HepG2 (cell line): ENCODE data around the gene TMEM97. TPM values are rescaled to one million over a fixed set of nuclear protein-coding genes. Genes with fewer than 3 reads are reported as not detected.

Experiments
- IKZF5 ChIP-seq: IDR thresholded peaks from 2 replicates; pipeline ENCODE4 v1.6.1; 2018; ENCODE audit warnings: missing genetic modification reagents, mild to moderate bottlenecking, missing compliant biosample characterization
- NFKBIZ ChIP-seq: IDR thresholded peaks from 2 replicates; pipeline ENCODE4 v1.6.1; 2018; ENCODE audit warnings: missing genetic modification reagents, missing compliant biosample characterization
- SNAPC2 ChIP-seq: sonication (generic); formaldehyde crosslinking; IDR thresholded peaks from 2 replicates; pipeline ENCODE4 v1.8.1; 2022; ENCODE audit warnings: mild to moderate bottlenecking, missing genetic modification reagents
- ZBTB37 ChIP-seq: sonication (generic); formaldehyde crosslinking; IDR thresholded peaks from 2 replicates; pipeline ENCODE4 v1.4.0; 2020; ENCODE audit warnings: mild to moderate bottlenecking, missing genetic modification reagents
- ZMAT5 ChIP-seq: sonication (generic); formaldehyde crosslinking; IDR thresholded peaks from 2 replicates; pipeline ENCODE4 v1.5.0; 2020; ENCODE audit warnings: mild to moderate bottlenecking, low read depth, missing genetic modification reagents, borderline replicate concordance
- ZNF772 ChIP-seq: sonication (generic); formaldehyde crosslinking; IDR thresholded peaks from 2 replicates; pipeline ENCODE4 v1.5.0; 2020; ENCODE audit warnings: mild to moderate bottlenecking, missing genetic modification reagents
- polyA plus RNA-seq, 8 experiments: library from polyadenylated mRNA; depleted of rRNA in 3 of 8; stranded (reverse) in 7 of 8; unstranded in 1 of 8; fragments of >200 nt; fragmentation: Illumina TruSeq in 4 of 8; extraction: Trizol in 4 of 8; gene quantifications; 2 replicates each; pipeline versions ENCODE4 v1.2.1 to v1.2.3, GENCODE V29; 2011 to 2016; ENCODE audit warnings: low read depth in 4 of 8, missing spikeins in 1 of 8, mixed read lengths in 1 of 8; ENCODE audit not compliant: insufficient read depth in 1 of 8
- total RNA-seq, 5 experiments: library from RNA; depleted of rRNA; stranded (reverse); fragments of >200 nt; fragmentation: Illumina TruSeq; extraction: Trizol; gene quantifications; 2 replicates each; pipeline ENCODE4 v1.2.3, GENCODE V29; 2016; ENCODE audit warnings: low read depth in 1 of 5
- TF ChIP-seq, protein P1 (sequence below): sonication (generic); formaldehyde crosslinking; IDR thresholded peaks from 2 replicates; pipeline ENCODE4 v1.5.0; 2020; ENCODE audit warnings: missing genetic modification reagents
- TF ChIP-seq, protein P2 (sequence below): IDR thresholded peaks from 2 replicates; pipeline ENCODE4 v1.6.1; 2016; ENCODE audit warnings: low read depth, control low read depth

Gene TMEM97
- total and polyA plus RNA-seq, 2 of the 13 experiments (the other 11 are each of a cell fraction or from before 2014, with no cell fraction given): 69.6 to 137 TPM

GRCh38 chr17:28274591-28275265, 44.3 kb upstream of the TMEM97 start (continued):
- TF ChIP-seq, protein P1, sequence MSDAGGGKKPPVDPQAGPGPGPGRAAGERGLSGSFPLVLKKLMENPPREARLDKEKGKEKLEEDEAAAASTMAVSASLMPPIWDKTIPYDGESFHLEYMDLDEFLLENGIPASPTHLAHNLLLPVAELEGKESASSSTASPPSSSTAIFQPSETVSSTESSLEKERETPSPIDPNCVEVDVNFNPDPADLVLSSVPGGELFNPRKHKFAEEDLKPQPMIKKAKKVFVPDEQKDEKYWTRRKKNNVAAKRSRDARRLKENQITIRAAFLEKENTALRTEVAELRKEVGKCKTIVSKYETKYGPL (CRISPR knock-in tag): no peak
- TF ChIP-seq NFKBIZ (CRISPR knock-in tag) (no peak), IKZF5 (no peak), SNAPC2 (CRISPR knock-in tag) (no peak), ZMAT5 (CRISPR knock-in tag) (no peak), ZBTB37 (CRISPR knock-in tag) (no peak), ZNF772 (CRISPR knock-in tag) (no peak)
- TF ChIP-seq, protein P2, sequence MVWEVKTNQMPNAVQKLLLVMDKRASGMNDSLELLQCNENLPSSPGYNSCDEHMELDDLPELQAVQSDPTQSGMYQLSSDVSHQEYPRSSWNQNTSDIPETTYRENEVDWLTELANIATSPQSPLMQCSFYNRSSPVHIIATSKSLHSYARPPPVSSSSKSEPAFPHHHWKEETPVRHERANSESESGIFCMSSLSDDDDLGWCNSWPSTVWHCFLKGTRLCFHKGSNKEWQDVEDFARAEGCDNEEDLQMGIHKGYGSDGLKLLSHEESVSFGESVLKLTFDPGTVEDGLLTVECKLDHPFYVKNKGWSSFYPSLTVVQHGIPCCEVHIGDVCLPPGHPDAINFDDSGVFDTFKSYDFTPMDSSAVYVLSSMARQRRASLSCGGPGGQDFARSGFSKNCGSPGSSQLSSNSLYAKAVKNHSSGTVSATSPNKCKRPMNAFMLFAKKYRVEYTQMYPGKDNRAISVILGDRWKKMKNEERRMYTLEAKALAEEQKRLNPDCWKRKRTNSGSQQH (CRISPR knock-in tag): no peak
